NCI-H446 treated with DMSO at 0.1 percent for 48 hours (cell line): ENCODE measurements around the gene PYGL.
A peak's percentile ranks its signal among the peaks of the same experiment; 100 is the strongest.

Experiments
- DNase-seq: peaks from one replicate; lab custom pipeline; 2025; lab: John Stamatoyannopoulos, UW

The PYGL gene

GRCh38 chr14:50871914-50872732 is 72.2 kb downstream of the PYGL start, which contains the start of gene ABHD12B:
Gene ABHD12B (plus strand): TSS chr14:50872053. CDS start chr14:50872175, 122 bp downstream.
- no peak for DNase-seq

DNA sequence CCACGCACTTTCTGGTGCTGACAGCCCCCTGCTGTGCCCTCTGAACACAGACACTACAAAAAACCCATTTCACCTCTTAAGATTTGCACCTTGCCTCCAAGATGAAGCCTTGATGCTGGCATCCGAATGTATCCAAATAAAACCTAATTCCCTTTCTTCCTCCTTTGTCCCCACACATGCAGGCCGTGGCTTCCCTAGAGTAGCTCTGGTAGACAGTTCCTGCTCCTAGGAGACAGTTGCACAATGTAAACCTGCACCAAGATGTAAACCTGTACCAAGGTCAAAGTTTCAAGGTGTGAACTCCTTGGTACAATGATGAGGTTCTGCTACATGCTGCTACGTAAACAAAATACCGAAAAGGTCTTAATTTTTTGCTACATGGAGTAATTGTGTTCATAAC is 73.1 kb downstream of the PYGL start:
- no peak for DNase-seq

DNA sequence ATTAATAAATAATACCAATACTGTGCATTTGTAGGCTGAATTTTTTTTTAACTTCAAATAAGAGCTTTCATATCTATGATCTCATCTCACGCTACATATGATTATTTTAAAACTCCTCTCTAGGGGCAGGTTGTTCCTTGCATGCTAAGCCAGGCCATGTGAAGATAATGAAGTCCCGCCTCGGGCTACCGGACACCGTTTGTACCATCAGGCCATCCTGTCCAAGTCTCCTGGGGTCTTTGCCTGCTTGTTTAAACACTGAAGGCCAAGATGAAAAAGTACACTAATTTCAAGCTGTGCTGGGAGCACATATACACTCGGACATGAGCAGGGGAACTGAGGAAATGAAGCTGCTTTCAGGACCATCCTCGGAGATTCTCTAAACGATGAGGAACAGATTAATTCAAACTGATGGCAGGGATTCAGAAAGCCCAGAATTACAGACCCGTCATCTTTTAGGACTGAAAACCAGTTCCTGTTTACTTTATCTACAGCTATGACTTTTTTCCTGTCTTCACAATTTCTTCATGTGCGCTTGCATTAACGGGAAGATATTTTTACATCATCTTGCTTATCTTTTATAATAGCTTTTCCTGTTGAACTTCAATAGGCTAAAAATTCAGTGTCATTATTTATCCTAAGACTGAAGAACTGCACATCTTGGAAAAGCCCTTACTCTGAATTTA is 78.7 kb downstream of the PYGL start:
- DNase-seq = no peak

DNA sequence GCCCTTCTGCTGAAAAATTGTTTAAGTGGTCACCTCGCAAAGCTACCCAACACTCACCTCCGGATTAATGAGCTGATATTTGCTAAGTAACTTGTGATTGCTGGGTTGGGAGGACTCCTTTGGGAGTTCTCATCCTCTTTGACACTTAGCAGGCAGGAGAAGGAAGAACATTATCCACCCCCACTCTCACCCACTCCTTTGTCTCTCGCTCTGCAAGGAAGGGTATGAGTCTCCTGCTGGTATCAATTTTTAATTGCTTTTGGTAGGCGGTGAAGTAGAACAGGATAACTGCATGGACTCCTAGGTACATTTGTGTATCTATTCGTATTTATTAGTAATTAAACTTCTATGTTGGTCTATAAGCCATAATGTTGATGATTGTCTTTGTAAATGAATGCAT is 79.3 kb downstream of the PYGL start:
- DNase-seq = no peak

GRCh38 chr14:50864237-50864636 is 80.0 kb downstream of the PYGL start:
- no peak for DNase-seq

DNA sequence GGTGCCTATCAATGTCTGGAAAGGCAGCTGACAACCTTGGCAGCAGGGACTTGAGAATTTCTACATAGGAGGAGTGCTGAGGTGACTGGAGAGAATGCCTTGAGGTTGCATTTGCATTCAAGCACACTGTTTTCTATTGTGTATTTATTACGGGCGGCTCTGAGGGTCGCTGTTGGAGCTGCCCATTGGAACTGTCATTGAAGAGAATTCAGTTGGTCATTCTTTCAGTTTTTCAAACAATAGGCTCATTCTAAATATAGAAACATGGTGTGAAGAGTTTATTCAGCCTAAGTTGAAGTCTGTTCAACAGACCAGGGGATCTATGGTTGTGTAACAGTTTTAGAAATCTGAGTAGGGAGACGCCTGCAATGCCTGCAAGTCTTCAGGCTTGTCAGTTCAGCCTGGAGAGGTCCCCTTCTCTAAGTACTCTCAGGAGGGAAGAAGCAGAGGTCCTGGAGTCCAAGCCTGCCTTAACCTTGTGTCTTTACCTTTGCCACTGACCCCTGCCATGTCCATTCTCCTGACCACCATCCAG is 82.2 kb downstream of the PYGL start:
- no peak for DNase-seq

GRCh38 chr14:50860478-50861086 is 83.7 kb downstream of the PYGL start:
- DNase-seq = peak; percentile 44

DNA sequence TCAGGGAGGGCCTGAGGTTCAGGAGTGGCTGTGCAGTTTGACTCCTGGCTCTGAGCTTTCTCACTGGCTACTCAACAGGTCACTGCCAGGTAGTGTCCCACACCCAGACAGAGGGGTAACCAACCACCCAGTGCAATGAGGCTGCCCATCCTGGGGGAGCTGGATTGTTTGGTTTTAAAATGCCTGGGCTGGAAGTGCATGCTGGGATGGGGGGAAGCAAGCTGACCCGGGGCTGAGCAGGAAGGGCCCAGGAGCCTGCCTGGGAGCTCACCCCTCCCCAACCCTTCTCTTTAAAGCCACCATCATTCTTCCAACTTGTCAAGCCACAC is 85.0 kb downstream of the PYGL start:
- no peak for DNase-seq

GRCh38 chr14:50856660-50857059 is 87.6 kb downstream of the PYGL start:
- DNase-seq = no peak

- no peak for DNase-seq
Measured at GRCh38 chr14:50855558-50855957, 88.7 kb downstream of the PYGL start.
